Measurements from ENCODE around the gene PKP4.

The PKP4 gene

DNA sequence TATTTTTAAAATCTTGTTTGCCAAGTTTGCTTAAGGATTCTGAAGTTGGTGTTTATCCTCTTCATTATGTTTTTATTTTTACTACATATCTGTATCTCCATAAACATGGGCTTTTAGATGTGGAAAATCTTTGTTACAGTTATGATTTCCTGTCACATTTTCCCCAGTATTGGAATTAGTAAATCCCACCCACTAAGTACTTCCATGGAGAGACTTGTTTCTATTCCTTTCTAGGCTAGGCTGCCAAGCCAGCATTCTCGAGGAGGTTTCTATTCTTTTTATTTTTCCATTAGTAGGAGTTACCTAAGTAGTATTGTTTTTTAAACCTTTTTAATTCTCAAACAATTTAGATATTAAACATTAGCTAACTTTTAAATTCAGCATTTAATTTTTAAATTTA, 22.1 kb downstream of the PKP4 start:
- Histone ChIP-seq H3K36me3 (ENCODE audit: low read length) (no peaks in the 10 kb centered on the region), H3K4me3 (ENCODE audit: insufficient read depth, low read length, poor library complexity, severe bottlenecking) (no peak overlapping the region), H4K20me1 (ENCODE audit: low read depth, low read length) (no peaks in the 10 kb centered on the region), H3K9me2 (replicated peaks; ENCODE audit: insufficient read depth, low read length) (no peaks in the 10 kb centered on the region), H3K79me2 (ENCODE audit: insufficient read depth, low read length) (no peaks in the 10 kb centered on the region), H3K9me3 (ENCODE audit: insufficient read depth, low read length) (no peaks in the 10 kb centered on the region), H3K27ac (ENCODE audit: low read depth, low read length) (no peak overlapping the region), H3F3A (ENCODE audit: insufficient read depth) (no peaks in the 10 kb centered on the region), H3K4me2 (ENCODE audit: low read depth, low read length, poor library complexity, severe bottlenecking) (no peak overlapping the region), H2AFZ (ENCODE audit: low read depth, low read length, severe bottlenecking) (no peak overlapping the region), H3K9ac (ENCODE audit: low read length) (no peak overlapping the region), H3K27me3 (ENCODE audit: low read length) (no peaks in the 10 kb centered on the region)
- no peak for TF ChIP-seq EZH2phosphoT487 (conservative IDR thresholded peaks at IDR 0.05; ENCODE audit: low read length)
- TF ChIP-seq, protein P1, sequence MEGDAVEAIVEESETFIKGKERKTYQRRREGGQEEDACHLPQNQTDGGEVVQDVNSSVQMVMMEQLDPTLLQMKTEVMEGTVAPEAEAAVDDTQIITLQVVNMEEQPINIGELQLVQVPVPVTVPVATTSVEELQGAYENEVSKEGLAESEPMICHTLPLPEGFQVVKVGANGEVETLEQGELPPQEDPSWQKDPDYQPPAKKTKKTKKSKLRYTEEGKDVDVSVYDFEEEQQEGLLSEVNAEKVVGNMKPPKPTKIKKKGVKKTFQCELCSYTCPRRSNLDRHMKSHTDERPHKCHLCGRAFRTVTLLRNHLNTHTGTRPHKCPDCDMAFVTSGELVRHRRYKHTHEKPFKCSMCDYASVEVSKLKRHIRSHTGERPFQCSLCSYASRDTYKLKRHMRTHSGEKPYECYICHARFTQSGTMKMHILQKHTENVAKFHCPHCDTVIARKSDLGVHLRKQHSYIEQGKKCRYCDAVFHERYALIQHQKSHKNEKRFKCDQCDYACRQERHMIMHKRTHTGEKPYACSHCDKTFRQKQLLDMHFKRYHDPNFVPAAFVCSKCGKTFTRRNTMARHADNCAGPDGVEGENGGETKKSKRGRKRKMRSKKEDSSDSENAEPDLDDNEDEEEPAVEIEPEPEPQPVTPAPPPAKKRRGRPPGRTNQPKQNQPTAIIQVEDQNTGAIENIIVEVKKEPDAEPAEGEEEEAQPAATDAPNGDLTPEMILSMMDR (IDR thresholded peaks at IDR 0.05; ENCODE audit: insufficient read depth, low read length, poor library complexity, severe bottlenecking), result no peak

DNA sequence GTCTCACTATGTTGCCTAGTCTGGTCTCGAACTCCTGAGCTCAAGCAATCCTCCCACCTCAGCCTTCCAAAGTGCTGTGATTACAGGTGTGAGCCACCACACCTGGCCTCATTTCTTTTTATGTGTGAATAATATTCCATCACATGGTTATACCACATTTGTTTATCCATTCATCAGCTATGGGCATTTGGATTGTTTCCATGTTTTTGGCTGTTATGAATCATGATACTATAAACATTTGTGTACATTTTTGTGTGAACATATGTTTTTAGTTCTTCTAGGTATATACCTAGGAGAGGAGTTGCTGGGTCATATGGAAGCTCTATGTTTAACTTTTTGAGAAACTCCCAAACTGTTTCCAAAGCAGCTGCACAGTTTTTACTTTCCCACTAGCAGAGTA, 24.4 kb downstream of the PKP4 start:
- H2AFZ ChIP-seq (ENCODE audit: low read depth, low read length, severe bottlenecking), result no peak overlapping the region
- no peak overlapping the region for H3K4me2 ChIP-seq (ENCODE audit: low read depth, low read length, poor library complexity, severe bottlenecking)
- no peaks in the 10 kb centered on the region for H3K36me3 ChIP-seq (ENCODE audit: low read length)
- H3K9me3 ChIP-seq (ENCODE audit: insufficient read depth, low read length), result no peaks in the 10 kb centered on the region
- H3F3A ChIP-seq (ENCODE audit: insufficient read depth), result no peaks in the 10 kb centered on the region
- H3K9ac ChIP-seq (ENCODE audit: low read length), result no peak overlapping the region
- no peak for TF ChIP-seq EZH2phosphoT487 (conservative IDR thresholded peaks at IDR 0.05; ENCODE audit: low read length)
- TF ChIP-seq, protein P1 (IDR thresholded peaks at IDR 0.05; ENCODE audit: insufficient read depth, low read length, poor library complexity, severe bottlenecking), result no peak
- no peak overlapping the region for H3K4me3 ChIP-seq (ENCODE audit: insufficient read depth, low read length, poor library complexity, severe bottlenecking)
- no peaks in the 10 kb centered on the region for H3K79me2 ChIP-seq (ENCODE audit: insufficient read depth, low read length)
- H4K20me1 ChIP-seq (ENCODE audit: low read depth, low read length), result no peaks in the 10 kb centered on the region
- no peaks in the 10 kb centered on the region for H3K27me3 ChIP-seq (ENCODE audit: low read length)
- H3K9me2 ChIP-seq (replicated peaks; ENCODE audit: insufficient read depth, low read length), result no peaks in the 10 kb centered on the region
- H3K27ac ChIP-seq (ENCODE audit: low read depth, low read length), result no peak overlapping the region

DNA sequence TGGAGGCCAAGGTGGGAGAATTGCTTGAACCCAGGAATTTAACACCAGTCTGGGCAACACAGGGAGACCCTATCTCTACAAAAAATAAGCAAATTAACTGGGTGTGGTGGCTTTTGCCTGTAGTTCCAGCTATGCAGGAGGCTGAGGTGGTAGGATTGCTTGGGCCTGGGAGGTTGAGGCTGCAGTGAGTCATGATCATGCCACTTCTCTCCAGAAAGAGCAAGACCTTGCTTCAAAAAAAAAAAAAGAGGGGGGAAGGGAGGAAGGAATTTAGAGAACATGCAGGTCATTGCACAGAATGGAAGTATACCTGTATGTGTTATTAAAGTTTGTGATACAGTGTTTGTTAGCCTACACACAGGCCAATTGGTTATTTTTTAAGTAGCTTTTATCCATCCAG, 25.8 kb downstream of the PKP4 start:
- TF ChIP-seq EZH2phosphoT487 (conservative IDR thresholded peaks at IDR 0.05; ENCODE audit: low read length), result no peak
- TF ChIP-seq, protein P1 (IDR thresholded peaks at IDR 0.05; ENCODE audit: insufficient read depth, low read length, poor library complexity, severe bottlenecking), result no peak
- Histone ChIP-seq H3K9me3 (ENCODE audit: insufficient read depth, low read length) (no peaks in the 10 kb centered on the region), H3K27ac (ENCODE audit: low read depth, low read length) (no peak overlapping the region), H4K20me1 (ENCODE audit: low read depth, low read length) (no peaks in the 10 kb centered on the region), H3K4me2 (ENCODE audit: low read depth, low read length, poor library complexity, severe bottlenecking) (no peak overlapping the region), H3K9ac (ENCODE audit: low read length) (no peak overlapping the region), H2AFZ (ENCODE audit: low read depth, low read length, severe bottlenecking) (no peak overlapping the region), H3K27me3 (ENCODE audit: low read length) (no peaks in the 10 kb centered on the region), H3K79me2 (ENCODE audit: insufficient read depth, low read length) (no peaks in the 10 kb centered on the region), H3K36me3 (ENCODE audit: low read length) (no peaks in the 10 kb centered on the region), H3F3A (ENCODE audit: insufficient read depth) (no peaks in the 10 kb centered on the region), H3K9me2 (replicated peaks; ENCODE audit: insufficient read depth, low read length) (no peaks in the 10 kb centered on the region), H3K4me3 (ENCODE audit: insufficient read depth, low read length, poor library complexity, severe bottlenecking) (no peak overlapping the region)
